ENCODE data around the gene ACTN2. TPM values are rescaled to one million over a fixed set of nuclear protein-coding genes. Genes with fewer than 3 reads are reported as not detected.
A peak's percentile ranks its signal among the peaks of the same experiment; 100 is the strongest.

The ACTN2 gene
- not detected in 2 replicates for polyA plus RNA-seq (2011; rRNA removed)
- not detected in 2 replicates for polyA minus RNA-seq (2011; rRNA and poly(A)+ RNA removed)

GRCh38 chr1:236685917-236686814 is at the start of gene ACTN2:
ACTN2 (plus strand) TSS chr1:236686499; CDS start chr1:236686674, 175 bp downstream.
- Histone ChIP-seq H3K36me3 (ENCODE audit: control insufficient read depth, insufficient read depth, low read length) (no peaks in the 10 kb centered on the region), H3K27me3 (ENCODE audit: control insufficient read depth, insufficient read depth, low read length) (peaks cover 4% of the 10 kb centered on the region), H3K4me3 (ENCODE audit: low read depth, low read length) (peak within 1 kb of the TSS; percentile 26)
- ChIA-PET POLR2A (no interaction called here), CTCF (interaction anchor here (1.5 kb wide), 1 partner anchor 81 kb away, joined by 5 read pairs; no protein-coding TSS in a partner anchor)
- DNase-seq (ENCODE audit: low read depth) = no peak
- no peak for TF ChIP-seq CTCF (IDR thresholded peaks at IDR 0.05; ENCODE audit: insufficient read depth, low read depth, low read length)

DNA sequence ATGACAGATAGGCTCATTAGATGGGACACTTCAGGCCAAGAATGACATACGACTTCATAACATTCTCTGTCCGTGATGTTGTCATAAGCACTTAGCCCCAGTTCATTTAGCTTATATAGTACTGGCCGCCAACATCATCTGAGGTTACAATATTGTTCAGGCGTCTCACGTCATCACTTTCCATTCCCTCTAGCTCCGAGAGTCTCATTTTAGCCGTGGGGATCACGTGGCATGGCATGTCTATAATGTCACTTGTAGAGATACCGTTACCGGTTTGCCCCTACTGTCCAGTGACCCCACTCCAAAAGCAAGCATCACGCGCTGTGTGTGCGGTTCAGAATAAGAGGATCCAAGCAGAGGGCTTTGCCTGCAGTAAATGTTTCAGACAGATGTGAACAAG is 47.4 kb upstream of the ACTN2 start:
- no peak for TF ChIP-seq CTCF (IDR thresholded peaks at IDR 0.05; ENCODE audit: insufficient read depth, low read depth, low read length)
- POLR2A ChIA-PET = no interaction called here
- Histone ChIP-seq H3K4me3 (ENCODE audit: low read depth, low read length) (no peak overlapping the region), H3K27me3 (ENCODE audit: control insufficient read depth, insufficient read depth, low read length) (no peaks in the 10 kb centered on the region), H3K36me3 (ENCODE audit: control insufficient read depth, insufficient read depth, low read length) (no peaks in the 10 kb centered on the region)
- CTCF ChIA-PET = no interaction called here
- DNase-seq (ENCODE audit: low read depth) = no peak

- CTCF ChIA-PET = no interaction called here
- Histone ChIP-seq H3K27me3 (ENCODE audit: control insufficient read depth, insufficient read depth, low read length) (no peaks in the 10 kb centered on the region), H3K4me3 (ENCODE audit: low read depth, low read length) (no peak overlapping the region), H3K36me3 (ENCODE audit: control insufficient read depth, insufficient read depth, low read length) (no peaks in the 10 kb centered on the region)
- POLR2A ChIA-PET = no interaction called here
- no peak for DNase-seq (ENCODE audit: low read depth)
- no peak for TF ChIP-seq CTCF (IDR thresholded peaks at IDR 0.05; ENCODE audit: insufficient read depth, low read depth, low read length)
Observed at GRCh38 chr1:236639686-236640085, 46.6 kb upstream of the ACTN2 start.

DNA sequence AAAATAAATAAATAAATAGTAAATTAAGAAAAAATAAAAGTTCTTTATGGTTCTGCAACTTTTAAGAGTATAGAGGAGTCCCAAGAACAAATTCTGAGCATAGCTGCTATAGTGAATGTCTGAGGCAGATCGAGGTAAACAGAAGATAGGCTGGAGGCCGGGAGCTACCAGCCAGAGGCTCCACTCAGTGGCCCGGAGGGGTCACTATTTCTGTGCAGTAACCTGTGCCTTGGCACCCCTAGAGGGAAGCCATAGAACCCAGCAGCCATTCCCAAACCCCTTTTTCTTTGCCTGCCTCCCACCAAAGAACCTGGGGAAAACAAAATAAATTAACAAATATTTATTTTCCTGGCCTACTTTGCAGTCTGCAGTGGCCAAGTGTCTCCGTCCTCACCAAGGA is 43.5 kb upstream of the ACTN2 start:
- H3K27me3 ChIP-seq (ENCODE audit: control insufficient read depth, insufficient read depth, low read length) = no peaks in the 10 kb centered on the region
- no peaks in the 10 kb centered on the region for H3K36me3 ChIP-seq (ENCODE audit: control insufficient read depth, insufficient read depth, low read length)
- H3K4me3 ChIP-seq (ENCODE audit: low read depth, low read length) = no peak overlapping the region
- ChIA-PET CTCF (interaction anchor here (0.7 kb wide), 1 partner anchor 101 kb away, joined by 3 read pairs; no protein-coding TSS in a partner anchor), POLR2A (no interaction called here)
- no peak for TF ChIP-seq CTCF (IDR thresholded peaks at IDR 0.05; ENCODE audit: insufficient read depth, low read depth, low read length)
- DNase-seq (ENCODE audit: low read depth) = no peak

GRCh38 chr1:236645016-236645680 is 41.2 kb upstream of the ACTN2 start:
- POLR2A ChIA-PET = no interaction called here
- Histone ChIP-seq H3K27me3 (ENCODE audit: control insufficient read depth, insufficient read depth, low read length) (no peaks in the 10 kb centered on the region), H3K4me3 (ENCODE audit: low read depth, low read length) (no peak overlapping the region), H3K36me3 (ENCODE audit: control insufficient read depth, insufficient read depth, low read length) (no peaks in the 10 kb centered on the region)
- DNase-seq (ENCODE audit: low read depth) = no peak
- TF ChIP-seq CTCF (IDR thresholded peaks at IDR 0.05; ENCODE audit: insufficient read depth, low read depth, low read length) = no peak
- CTCF ChIA-PET = no interaction called here
